DMS53 treated with DMSO at 0.1 percent for 48 hours (cell line): ENCODE data around the gene LARP4.

Experiments
- DNase-seq: peaks from one replicate; lab custom pipeline; 2025; ENCODE audit not compliant: unreplicated experiment; lab: John Stamatoyannopoulos, UW

Gene LARP4

DNA sequence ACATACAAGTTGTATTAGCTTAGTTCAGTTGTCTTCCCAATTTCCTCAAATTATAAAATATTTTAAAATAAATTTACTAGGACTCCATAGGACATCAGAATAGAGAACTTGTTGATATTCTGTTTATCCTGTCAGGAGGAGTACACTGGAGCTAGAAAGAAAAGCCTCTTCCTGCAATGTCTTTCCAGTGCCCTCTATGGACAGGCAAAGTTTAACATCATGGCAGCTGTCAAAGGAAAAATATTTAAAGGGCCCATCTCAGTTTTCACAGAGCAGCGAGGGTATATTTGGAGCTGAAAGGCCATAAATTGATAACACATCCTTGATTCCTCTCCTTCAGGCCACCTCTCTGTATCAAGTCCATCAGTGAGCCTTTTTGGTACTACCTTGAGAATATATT, 123.1 kb downstream of the LARP4 start:
- no peak for DNase-seq

- no peak for DNase-seq
Observed at GRCh38 chr12:50524621-50525020, 123.9 kb downstream of the LARP4 start.

DNA sequence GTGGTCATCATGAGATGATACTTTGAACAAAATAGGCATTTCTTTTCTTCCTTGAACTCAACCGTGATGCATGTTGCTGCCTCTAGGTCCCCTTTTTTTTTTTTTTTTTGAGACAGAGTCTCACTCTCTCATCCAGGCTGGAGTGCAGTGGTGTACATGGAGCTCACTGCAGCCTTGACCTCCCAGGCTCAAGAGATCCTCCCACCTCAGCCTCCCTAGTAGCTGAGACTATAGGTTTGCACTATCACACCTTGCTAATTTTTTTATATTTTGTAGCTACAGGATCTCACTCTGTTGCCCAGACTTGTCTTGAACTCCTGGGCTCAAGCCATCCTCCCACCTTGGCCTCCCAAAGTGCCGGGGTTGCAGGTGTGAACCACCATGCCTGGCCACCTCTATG, 124.7 kb downstream of the LARP4 start:
- no peak for DNase-seq

GRCh38 chr12:50527359-50527726, 126.7 kb downstream of the LARP4 start:
- no peak for DNase-seq

DNA sequence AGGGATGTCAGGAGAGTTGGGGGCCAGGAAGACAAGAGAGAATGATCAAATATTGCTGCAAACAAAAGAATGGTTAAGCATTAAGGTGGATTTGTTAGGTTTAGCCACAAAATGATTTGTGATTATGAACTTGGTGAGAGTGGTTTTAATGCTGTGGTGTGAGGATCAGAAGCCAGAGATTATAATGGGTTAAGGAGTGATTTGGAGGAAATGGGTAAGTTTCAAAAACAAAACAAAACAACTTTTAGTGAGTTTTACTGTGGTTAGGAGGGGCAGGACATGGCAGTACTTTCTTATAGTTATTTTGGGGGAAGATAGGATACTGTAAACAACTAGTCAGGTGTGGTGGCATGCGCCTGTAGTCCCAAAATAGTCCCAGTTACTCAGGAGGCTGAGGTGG, 128.1 kb downstream of the LARP4 start:
- DNase-seq = no peak

- DNase-seq = no peak
Observed at GRCh38 chr12:50529345-50529744, 128.7 kb downstream of the LARP4 start.
